HG02642 (cell line): Measurements from ENCODE around the gene RFX8.

Source experiments
- ATAC-seq: cut with Tn5 transposase; IDR thresholded peaks from one replicate; pipeline ENCODE4 v1.9.1; 2021; ENCODE audit warnings: mild to moderate bottlenecking; ENCODE audit not compliant: unreplicated experiment, poor library complexity

RFX8 gene

DNA sequence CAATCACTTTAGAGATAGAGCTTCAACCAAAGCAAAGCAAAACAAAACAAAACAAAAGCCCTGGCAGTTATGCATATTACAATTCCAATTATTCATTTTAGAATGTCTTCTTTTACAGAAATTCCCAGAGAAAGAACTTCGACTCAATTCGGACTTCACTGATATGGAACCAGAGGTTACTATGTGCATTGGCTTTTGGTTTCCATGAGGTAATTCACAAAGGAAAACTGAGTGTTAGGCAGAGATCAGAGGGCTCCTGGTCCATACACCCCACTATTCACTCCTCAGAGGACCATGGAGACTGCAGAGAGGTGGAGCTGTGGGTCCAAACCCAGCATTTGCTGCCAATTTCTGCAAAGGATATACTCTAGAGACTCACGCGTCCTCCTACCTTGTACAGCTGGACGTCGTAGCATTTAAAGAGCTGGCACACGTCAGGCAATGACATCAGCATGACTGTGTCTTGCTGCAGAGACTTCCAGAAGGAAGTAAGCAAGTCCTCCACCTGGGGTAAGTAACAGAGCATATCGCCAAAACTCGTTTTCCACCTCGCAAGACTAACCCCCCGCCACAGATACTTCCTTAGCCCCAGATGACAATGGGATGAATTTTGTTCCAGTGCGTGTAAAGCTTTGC, 56.3 kb downstream of the RFX8 start:
- ATAC-seq, result no peak

DNA sequence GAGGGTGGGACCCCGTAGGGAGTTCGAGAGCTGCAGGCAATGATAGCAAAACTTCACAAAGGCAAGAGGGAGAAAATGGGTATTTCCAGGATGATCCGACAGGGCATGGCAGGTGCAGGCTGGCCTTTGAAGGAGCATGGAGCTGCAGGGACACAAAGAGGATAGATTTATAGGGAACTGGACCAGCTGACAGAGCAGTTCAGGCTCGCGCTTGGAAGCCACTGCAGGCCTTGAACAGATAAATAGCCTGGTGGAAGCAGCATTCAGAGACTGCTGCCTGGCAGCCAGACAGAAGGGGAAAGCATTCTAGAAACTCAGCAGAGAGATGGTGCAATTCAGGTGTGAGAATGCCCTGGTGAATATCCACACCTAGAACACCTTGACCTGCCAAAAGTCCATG, 58.3 kb downstream of the RFX8 start:
- no peak for ATAC-seq

DNA sequence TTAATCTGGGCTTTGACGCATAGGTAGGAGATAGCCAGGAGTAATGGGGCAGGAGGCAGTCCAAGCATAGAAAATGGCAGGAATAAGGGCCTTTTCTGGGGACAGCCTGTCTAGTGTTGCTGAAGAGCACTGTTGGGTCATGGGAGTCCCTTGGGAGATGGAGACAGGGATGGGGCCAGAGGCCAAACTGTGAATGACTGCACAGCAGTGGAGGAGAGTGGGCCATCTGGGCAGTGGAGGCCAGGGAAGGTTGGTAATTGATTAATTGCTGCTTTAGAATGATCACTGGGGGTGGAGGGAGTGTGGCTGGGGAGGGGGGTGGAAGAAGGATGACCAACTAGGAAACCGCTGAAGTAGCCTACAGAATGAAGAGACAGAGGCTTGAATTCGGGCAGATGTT, 59.0 kb downstream of the RFX8 start:
- no peak for ATAC-seq

DNA sequence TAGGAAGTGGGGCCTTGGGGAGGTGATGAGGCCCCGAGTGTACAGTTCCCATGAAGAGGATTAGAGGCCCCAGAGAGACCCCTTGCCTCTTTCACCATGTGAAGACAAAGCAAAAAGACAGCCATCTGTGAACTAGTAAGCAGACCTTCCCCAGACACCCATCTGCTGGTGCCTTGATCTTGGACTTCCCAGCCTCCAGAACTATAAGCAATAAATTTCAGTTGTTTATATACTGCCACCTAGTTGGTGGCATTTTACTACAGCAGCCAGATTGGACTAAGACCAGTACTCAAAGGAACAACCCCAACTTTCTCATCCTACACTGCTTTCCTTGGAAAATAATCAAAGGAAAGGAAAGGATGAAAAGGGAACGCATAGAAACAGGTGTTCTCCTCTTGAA, 59.7 kb downstream of the RFX8 start:
- no peak for ATAC-seq

DNA sequence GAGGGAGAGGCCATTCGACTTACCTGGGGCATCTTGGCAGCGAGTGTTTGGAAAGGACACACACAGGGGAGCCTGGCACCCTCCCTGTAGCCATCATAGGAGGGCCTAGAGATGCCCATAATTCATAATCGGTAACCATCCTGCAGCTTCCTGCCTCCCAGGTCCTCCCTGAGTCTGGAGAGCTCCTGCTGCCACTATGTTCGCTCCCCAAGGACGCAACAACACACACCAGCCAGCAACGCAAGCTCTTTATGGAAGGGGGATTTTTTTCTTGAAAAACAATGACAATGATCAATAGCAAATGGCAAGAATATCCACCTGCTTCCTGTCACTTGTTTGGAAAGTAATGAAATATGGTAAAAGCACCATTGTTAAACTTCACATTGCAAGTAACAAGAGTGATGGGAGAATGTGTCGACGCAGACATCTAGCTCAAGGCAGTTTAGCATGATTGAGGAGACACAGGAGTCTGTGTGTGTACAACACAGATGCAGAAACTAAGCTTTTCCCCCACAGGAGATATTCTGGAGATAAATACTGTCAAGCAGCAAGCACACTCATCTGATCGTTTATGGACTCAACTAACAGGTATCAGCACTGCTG, 62.7 kb downstream of the RFX8 start:
- ATAC-seq, result no peak

DNA sequence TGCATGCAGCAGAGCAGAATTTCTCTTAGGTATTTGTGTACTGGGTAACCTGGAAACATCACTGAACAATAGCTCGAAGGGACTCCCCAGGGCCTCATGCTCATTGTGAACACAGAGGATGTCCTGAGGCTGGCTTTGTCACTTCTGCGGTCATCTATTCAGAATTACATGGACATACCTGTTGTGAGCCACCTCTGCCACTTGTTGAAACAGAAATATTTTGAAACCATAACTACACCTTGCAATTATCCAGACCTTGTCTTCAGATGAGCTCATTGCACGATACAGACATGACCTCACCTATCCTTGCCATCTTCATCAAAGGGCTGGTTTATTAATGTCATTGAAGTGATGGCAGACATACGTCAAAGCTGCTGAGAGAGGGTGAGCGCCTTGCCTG, 64.2 kb downstream of the RFX8 start:
- ATAC-seq, result no peak

DNA sequence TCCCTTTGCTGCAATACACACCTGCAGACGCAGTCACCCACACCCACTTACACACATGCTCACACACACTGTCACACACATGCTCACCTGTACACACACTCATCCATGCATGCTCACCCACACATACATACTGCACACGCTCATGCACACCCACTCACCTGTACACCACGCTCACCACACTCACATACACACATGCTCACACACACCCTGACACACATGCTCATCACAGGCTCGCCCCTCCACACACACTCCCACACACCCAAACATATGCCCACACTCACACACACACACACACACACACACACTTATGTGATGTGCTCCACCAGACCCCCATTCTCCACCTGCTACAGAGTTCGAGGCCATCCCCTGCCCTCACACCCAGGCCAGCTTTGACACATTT, 64.8 kb downstream of the RFX8 start:
- ATAC-seq, result no peak

DNA sequence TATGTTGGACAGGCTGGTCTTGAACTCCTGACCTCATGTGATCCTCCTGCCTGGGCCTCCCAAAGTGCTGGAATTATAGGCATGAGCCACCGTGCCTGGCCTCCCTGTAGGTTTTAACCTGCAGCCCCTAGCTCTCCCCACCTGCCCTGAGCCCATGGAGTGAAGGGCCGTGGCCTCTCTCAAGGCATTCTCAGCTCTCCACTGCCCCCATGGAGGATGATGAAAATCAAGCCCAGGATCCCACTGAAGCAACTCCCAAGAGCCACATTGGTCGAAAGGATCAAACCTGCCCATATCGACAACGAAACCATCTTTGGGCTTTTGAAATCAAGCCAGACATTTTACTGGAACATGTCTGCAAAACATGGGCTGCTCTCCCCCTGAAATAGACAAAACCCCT, 65.2 kb downstream of the RFX8 start:
- no peak for ATAC-seq

DNA sequence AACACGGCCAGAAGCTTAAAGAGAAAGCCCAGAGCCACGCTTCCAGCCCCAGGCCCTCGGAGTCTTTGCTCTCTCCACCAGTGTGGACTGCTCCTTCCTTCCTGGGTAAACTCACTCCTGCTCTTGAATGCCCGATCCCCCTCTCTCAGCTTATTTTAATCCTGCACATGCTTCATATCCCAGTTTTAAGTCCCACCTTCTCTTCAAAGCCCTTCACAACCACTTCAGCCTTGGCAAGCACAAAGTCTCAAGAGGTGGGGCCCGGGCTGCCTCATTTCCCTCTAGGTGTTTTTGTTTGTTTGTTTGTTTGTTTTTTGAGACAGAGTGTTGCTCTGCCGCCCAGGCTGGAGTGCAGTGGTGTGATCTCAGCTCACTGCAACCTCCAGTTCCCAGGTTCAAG, 66.0 kb downstream of the RFX8 start:
- ATAC-seq, result no peak

DNA sequence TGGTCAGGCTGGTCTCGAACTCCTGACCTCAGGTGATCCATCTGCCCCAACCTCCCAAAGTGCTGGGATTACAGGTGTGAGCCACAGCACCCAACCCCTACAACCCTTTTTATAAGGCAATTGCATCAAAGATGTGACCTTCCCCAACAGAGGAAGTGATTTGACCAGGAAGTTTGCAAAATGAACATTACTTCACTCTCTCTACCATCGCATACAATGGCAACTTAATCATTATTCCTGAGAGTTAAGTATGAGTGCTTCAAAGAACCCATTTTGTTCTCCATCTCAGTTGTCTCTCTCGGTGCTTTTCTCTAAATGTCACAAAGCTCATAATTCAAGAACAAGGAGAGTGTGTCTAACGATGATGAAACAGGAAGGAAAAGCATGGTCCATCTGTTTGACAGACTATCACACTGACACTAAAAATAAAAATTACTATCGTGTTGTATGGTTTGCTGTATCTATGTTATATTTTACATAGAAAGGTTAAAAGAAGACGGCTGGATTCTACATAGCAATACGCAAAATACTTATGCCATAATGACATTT, 69.5 kb downstream of the RFX8 start:
- ATAC-seq, result no peak

DNA sequence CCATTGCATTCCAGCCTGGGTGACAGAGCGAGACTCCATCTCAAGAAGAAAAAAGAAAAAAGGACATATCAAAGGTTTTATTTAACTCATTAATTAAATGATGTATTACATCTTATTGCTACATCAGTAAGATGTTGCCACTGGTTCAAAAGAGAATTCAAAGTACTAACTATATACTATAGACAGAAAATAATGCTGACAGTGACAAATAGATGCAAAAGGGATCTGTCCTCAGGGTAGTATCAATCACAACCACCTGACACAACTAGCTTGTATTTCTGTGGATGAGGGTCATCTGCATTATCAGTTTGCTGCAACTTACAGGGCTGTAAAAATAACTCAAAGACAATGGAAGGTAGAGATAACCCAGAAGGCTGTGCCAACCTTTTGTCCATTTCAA, 71.2 kb downstream of the RFX8 start:
- ATAC-seq, result no peak

DNA sequence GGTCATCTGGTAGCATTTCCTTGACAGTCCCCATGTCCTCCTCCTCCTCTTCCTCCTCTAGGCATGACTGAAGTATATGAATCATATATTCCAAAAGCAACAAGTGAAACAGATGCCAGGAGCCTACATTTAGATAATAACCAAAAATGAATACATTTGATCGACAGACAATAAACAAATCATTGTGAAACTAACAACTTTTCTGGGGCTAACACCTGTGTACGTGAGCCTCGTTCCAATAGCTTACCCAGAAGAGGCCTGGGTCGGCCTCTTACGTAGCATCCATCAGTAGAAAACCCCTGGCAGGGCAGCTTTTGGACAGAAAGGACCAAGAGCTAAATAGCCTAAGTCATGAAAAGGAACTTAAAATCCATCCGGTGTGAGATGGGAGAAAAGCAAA, 72.3 kb downstream of the RFX8 start:
- ATAC-seq, result no peak

DNA sequence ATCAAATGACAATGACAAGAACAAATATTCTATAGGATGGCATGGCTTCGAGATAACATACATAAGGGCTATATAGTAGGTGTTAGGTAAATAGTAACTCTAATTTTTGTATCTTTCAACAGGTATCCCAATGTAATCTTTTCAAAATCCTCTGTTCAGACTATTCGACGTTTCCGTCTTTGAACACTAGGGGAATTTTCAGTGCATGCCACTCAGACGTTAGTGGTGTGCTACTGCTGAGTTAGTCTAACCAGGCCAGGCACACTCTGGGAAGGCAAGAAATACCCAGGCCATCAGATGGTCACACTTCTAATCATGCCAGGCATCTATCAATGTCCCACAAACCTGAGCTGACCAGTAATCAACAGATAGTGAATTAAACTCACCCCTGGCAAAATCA, 73.0 kb downstream of the RFX8 start:
- no peak for ATAC-seq

DNA sequence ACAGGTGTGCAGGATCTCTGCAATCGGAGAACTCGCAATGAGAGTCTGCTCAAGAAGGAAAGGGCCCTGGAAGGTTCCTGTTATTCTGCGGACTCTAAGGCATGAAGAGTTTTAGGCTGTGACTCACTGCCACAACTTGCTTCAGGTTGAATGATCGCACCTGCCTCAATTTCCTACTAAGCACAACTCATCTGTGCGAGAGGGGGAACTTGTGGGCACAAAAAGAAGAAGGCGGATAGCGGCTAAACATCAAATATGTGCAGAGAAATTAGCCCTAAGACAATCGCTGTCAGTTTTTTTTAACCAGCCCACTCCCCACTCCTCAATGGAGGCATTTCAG, 73.6 kb downstream of the RFX8 start:
- no peak for ATAC-seq

DNA sequence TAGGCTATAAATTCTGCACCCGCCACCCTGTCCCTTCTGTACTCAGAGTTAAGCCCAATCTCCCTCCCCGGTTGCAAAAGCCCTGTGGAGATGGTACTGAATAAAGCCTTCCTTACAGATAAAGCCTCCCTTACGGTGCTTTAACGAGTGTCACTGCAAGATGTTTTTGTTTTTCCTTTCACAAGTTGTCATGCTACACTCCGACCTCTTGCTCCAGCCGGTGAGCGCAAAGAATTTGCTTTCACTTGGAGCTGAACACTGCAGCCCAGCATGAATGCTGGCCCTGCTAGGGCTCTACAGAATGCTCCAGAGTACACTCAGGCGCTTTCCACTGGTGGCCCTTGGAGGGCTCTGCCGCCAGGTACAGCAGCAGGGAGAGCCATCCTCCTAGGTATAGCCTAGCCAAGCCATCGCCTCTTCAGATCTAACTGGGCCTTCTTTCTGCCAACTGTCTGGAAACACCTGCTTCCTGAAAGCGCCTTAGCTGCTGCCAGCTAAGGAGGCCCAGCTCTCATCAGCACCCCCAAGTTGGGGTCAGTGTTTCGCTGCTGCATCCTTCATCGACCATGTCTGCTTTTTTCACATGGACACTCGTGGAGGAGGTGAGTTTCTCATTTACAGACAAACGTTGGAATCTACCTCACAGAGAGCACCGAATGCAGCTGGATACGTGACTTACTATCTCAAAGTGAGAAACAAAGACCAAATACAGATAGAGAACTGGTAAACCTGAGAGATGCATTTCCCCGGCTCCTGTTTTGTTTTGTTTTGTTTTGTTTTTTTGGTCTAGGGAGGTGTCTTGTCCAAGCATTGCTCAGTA, 74.2 kb downstream of the RFX8 start:
- no peak for ATAC-seq

DNA sequence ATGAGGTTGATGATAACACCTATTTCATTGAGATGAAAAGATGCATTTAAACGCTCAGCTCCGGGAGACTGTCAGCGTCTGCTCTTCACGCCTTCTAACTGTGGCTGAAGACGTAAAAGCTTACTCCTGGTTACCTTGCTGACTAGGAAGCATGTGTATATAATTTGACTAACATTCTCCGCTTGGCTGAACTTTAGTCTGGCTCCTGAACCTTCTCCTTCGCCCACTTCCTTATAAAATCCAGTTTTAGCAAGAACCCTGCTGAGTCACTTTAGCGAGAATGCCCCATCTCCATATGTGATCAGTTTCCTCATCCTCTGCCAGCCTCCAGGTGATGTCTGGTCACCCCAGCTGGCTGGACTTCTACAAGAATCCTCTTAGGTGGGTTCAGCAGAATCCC, 74.9 kb downstream of the RFX8 start:
- ATAC-seq, result no peak

DNA sequence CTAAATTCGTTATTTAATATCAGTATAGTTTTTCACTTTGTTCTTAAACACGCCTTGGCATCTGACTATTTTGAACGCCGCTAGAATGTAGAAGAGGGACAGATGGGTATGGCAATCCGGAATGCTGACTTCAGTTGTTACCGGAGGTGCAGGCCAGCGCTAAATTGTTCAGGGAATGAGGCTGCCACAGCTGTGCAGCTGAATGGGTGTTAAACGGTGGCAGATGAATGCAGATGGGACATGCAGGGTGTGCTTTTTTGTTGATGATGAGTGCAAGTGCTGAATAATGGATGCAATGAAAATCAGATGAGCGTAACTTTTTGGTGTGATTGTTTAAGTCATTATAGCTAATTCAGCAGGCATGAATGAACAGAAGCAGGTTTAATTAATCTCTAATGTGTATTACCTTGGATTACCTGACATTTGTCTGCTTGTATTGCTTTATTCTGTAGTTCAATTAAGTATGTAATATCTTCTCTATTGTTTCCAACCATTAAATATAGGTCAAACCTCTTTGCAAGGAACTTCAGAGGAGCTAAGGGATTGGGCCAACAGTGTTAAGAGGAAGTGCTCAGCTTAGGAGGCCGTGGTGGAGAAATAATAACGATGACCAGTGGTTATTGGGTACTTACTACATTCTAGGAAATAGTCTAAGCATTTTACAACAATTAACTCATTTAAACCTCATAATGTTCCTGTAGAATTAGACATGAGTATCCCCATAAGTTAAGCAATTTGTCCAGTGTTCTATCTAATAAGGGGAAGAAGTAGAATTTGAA, 75.7 kb downstream of the RFX8 start:
- ATAC-seq, result no peak

DNA sequence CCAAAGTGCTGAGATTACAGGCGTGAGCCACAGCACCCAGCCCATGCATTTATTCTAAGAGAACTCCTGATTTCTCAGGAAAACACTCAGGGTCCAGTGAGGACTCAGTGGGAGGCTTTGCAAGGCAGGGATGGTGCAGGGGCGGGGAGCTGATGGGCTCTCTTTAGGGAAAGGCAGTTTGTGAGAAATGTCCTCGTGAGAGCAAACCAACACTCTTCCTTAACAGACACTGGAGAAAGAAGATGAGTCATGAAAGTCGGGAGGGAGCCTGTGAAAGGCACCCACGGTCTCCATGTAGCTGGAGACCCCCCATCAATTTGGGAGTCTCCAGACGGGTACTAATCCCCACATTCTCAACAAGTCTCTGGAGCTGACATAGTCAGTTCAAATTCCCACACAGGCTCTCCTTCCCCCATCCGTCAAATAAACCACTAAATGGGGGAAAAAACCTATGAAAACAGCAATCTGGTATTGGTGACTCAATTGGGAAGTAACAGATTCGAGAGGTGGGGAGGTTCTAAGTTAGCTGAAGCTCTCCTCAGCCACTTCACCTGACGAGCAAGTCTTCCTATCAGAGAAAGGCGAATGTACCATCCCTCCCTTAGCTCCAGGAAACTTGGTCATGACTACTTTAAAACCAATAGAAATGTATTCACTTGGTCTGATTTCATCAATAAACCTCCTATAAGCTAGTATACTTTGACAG, 76.6 kb downstream of the RFX8 start:
- ATAC-seq, result no peak

DNA sequence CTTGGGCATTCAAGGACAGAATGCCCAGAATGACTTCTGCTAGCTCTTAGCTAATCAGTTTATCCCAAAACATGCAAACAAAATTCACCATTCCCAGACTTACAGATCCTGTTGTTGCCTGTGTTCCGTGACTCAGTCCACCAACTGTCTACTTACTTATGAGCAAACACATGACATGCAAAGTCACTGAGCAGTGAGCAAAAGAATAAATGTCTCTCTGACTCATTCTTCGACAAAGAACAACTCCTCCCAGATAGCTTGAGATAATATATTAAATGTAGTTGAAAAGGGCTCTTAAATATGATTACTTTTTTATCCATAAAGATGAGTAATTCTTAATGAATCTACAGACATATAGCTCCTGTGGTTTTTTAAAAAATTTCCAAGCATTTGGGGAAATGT, 78.6 kb downstream of the RFX8 start:
- no peak for ATAC-seq
